Measurements from ENCODE around the gene RPP40. TPM values are rescaled to one million over a fixed set of nuclear protein-coding genes. Genes with fewer than 3 reads are reported as not detected.

RPP40 gene
- total and polyA plus RNA-seq, 4 donors: 11.0 to 20.5 (median 12.6) TPM

DNA sequence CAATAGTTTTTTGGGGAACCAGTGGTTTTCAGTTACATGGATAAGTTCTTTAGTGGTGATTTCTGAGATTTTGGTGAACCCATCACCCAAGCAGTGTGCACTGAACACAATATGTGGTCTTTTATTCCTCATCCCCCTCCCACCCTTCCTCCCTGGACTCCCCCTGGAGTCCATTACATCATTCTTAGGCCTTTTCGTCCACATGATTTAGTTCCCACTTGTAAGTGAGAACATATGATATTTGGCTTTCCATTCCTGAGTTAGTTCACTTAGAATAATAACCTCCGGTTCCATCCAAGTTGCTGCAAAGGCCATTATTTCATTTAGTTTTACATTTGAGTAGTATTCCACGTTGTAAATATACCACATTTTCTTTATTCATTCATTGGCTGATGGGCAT lies 28.3 kb downstream of the RPP40 start:
- H3K4me1 ChIP-seq (ENCODE audit: control insufficient read depth, insufficient read depth, low read length): peaks cover 18% of the 10 kb centered on the region
- no peak overlapping the region for H3K27ac ChIP-seq (ENCODE audit: low read depth, low read length)
- no peaks in the 10 kb centered on the region for H3K36me3 ChIP-seq (ENCODE audit: control insufficient read depth, insufficient read depth, low read length)
- WGBS (ENCODE audit: insufficient coverage): no CpG with 5 or more reads among the region's 3 CpGs
- no peak for DNase-seq (ENCODE audit: low read depth in 4 of 6, low spot score in 6 of 6)
- H3K4me3 ChIP-seq (ENCODE audit: low read depth, low read length): no peak overlapping the region
- H3K27me3 ChIP-seq (ENCODE audit: control insufficient read depth, insufficient read depth, low read length): no peaks in the 10 kb centered on the region
- H3K9me3 ChIP-seq (ENCODE audit: control insufficient read depth, insufficient read depth, low read length): peaks cover 1% of the 10 kb centered on the region

DNA sequence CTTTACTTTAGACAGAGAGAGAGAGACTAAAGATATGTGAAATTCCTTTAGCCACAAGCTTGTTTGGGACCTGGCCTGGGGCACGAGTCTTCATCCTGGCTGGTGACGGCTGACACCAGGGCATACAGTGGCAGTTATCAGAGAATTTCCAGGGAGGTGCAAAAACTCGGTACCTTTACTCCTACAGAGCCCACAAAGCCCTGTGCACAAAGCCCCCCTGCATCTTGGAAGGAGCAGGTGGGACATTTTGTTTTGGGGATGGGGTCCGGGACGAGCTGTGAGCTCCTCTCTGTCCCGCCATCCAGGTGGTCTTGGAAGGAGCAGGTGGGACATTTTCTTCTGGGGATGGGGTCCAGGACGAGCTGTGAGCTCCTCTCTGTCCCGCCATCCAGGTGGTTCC lies 28.9 kb downstream of the RPP40 start:
- Histone ChIP-seq H3K4me3 (ENCODE audit: low read depth, low read length) (no peak overlapping the region), H3K27me3 (ENCODE audit: control insufficient read depth, insufficient read depth, low read length) (no peaks in the 10 kb centered on the region), H3K36me3 (ENCODE audit: control insufficient read depth, insufficient read depth, low read length) (no peaks in the 10 kb centered on the region), H3K9me3 (ENCODE audit: control insufficient read depth, insufficient read depth, low read length) (peaks cover 1% of the 10 kb centered on the region), H3K27ac (ENCODE audit: low read depth, low read length) (no peak overlapping the region), H3K4me1 (ENCODE audit: control insufficient read depth, insufficient read depth, low read length) (peaks cover 18% of the 10 kb centered on the region)
- WGBS (ENCODE audit: insufficient coverage): 80% methylated on average over 6 of the region's 8 CpGs
- DNase-seq (ENCODE audit: low read depth in 4 of 6, low spot score in 6 of 6): no peak

GRCh38 chr6:4973982-4974745 lies 29.7 kb downstream of the RPP40 start:
- H3K36me3 ChIP-seq (ENCODE audit: control insufficient read depth, insufficient read depth, low read length): no peaks in the 10 kb centered on the region
- H3K27ac ChIP-seq (ENCODE audit: low read depth, low read length): peak overlapping the region; percentile 17
- no peak overlapping the region for H3K4me3 ChIP-seq (ENCODE audit: low read depth, low read length)
- H3K27me3 ChIP-seq (ENCODE audit: control insufficient read depth, insufficient read depth, low read length): no peaks in the 10 kb centered on the region
- WGBS (ENCODE audit: insufficient coverage): 13% methylated on average over 12 of the region's 14 CpGs
- peak in 5 of 6 donors; percentile 29 to 91 (median 35) for DNase-seq (ENCODE audit: low read depth in 4 of 6, low spot score in 6 of 6)
- peaks cover 18% of the 10 kb centered on the region for H3K4me1 ChIP-seq (ENCODE audit: control insufficient read depth, insufficient read depth, low read length)
- peaks cover 1% of the 10 kb centered on the region for H3K9me3 ChIP-seq (ENCODE audit: control insufficient read depth, insufficient read depth, low read length)

DNA sequence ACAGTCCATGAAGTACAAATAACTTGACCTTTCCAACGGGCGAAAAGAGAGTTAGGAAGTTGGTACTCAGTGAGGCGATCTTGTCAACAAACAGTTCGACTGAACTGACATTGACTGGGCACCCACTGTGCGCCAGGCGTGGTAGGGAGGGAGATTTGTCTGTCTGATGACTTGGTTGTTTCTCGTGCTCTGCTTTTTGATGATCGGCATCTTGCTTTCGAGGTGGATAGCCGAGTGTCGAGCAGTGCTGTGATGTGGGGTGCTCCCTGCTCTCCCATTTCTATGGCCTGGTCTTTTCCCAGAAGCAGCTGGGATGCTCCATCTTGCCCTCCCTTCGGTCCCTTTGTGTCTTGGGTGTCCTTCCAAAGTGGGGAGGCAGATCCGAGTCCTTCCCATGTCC lies 30.4 kb downstream of the RPP40 start:
- peak overlapping the region; percentile 17 for H3K27ac ChIP-seq (ENCODE audit: low read depth, low read length)
- peaks cover 1% of the 10 kb centered on the region for H3K9me3 ChIP-seq (ENCODE audit: control insufficient read depth, insufficient read depth, low read length)
- 89% methylated on average over 10 of the region's 13 CpGs for WGBS (ENCODE audit: insufficient coverage)
- H3K36me3 ChIP-seq (ENCODE audit: control insufficient read depth, insufficient read depth, low read length): no peaks in the 10 kb centered on the region
- peaks cover 18% of the 10 kb centered on the region for H3K4me1 ChIP-seq (ENCODE audit: control insufficient read depth, insufficient read depth, low read length)
- no peak for DNase-seq (ENCODE audit: low read depth in 4 of 6, low spot score in 6 of 6)
- no peaks in the 10 kb centered on the region for H3K27me3 ChIP-seq (ENCODE audit: control insufficient read depth, insufficient read depth, low read length)
- H3K4me3 ChIP-seq (ENCODE audit: low read depth, low read length): no peak overlapping the region

- Histone ChIP-seq H3K27ac (ENCODE audit: low read depth, low read length) (no peak overlapping the region), H3K4me1 (ENCODE audit: control insufficient read depth, insufficient read depth, low read length) (peaks cover 18% of the 10 kb centered on the region), H3K9me3 (ENCODE audit: control insufficient read depth, insufficient read depth, low read length) (peaks cover 1% of the 10 kb centered on the region), H3K27me3 (ENCODE audit: control insufficient read depth, insufficient read depth, low read length) (no peaks in the 10 kb centered on the region), H3K36me3 (ENCODE audit: control insufficient read depth, insufficient read depth, low read length) (no peaks in the 10 kb centered on the region), H3K4me3 (ENCODE audit: low read depth, low read length) (no peak overlapping the region)
- no peak for DNase-seq (ENCODE audit: low read depth in 4 of 6, low spot score in 6 of 6)
- WGBS (ENCODE audit: insufficient coverage): 94% methylated on average over 5 of the region's 10 CpGs
These were observed 31.4 kb downstream of the RPP40 start for GRCh38 chr6:4972438-4972837.

DNA sequence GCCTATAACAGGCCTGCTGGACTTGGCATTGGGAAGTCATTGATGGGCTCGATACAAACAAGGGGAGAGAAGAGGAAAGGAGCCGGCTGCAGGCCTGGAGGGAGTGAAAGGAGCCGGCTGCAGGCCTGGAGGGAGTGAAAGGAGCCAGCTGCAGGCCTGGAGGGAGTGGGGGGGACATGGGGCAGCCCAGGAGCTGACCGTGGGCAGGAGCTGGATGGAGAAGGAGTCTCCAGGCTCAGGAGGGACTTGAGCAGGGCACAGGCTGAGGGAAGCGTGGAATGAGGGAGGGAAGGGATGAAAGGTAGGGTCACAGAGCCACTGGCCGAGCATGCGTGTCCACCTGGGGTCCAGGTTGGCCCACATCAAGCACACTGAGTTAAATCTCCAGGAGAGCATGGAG lies 32.0 kb downstream of the RPP40 start:
- no peaks in the 10 kb centered on the region for H3K9me3 ChIP-seq (ENCODE audit: control insufficient read depth, insufficient read depth, low read length)
- H3K36me3 ChIP-seq (ENCODE audit: control insufficient read depth, insufficient read depth, low read length): no peaks in the 10 kb centered on the region
- H3K4me3 ChIP-seq (ENCODE audit: low read depth, low read length): no peak overlapping the region
- WGBS (ENCODE audit: insufficient coverage): 74% methylated on average over 7 of the region's 7 CpGs
- H3K4me1 ChIP-seq (ENCODE audit: control insufficient read depth, insufficient read depth, low read length): peaks cover 18% of the 10 kb centered on the region
- H3K27me3 ChIP-seq (ENCODE audit: control insufficient read depth, insufficient read depth, low read length): no peaks in the 10 kb centered on the region
- DNase-seq (ENCODE audit: low read depth in 4 of 6, low spot score in 6 of 6): no peak
- no peak overlapping the region for H3K27ac ChIP-seq (ENCODE audit: low read depth, low read length)

DNA sequence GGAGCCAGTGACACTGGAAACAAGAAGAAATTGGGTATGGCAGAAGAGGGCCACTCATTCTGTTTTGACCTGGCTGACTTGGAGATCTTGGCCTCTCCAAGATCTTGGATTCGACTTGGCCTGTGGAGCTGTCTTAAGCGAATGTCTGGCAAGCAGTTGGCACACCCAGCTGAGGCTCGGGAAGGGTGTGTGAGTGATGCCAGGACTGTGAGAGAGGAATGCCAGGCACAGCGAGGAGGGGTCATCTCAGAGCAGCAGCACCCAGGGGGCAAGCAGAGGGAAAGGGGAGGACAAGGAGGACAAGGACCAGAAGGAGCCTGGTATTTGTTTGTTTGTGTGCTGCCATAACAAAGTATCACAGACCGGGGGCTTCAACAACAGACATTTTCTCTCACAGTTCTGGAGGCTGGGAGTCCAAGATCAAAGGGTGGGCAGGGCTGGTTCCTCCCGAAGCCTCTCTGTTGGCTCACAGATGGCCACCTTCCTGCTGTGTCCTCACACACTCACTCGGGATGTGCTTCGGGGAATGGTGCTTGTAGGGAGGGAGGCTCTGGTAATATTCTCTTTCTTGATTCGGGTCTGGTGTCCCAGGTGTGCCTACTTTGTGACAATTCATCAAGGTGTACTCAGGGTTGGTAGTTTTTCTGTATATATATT lies 33.0 kb downstream of the RPP40 start:
- 44% methylated on average over 5 of the region's 9 CpGs for WGBS (ENCODE audit: insufficient coverage)
- Histone ChIP-seq H3K27ac (ENCODE audit: low read depth, low read length) (no peak overlapping the region), H3K27me3 (ENCODE audit: control insufficient read depth, insufficient read depth, low read length) (no peaks in the 10 kb centered on the region), H3K36me3 (ENCODE audit: control insufficient read depth, insufficient read depth, low read length) (no peaks in the 10 kb centered on the region), H3K9me3 (ENCODE audit: control insufficient read depth, insufficient read depth, low read length) (no peaks in the 10 kb centered on the region), H3K4me1 (ENCODE audit: control insufficient read depth, insufficient read depth, low read length) (peaks cover 18% of the 10 kb centered on the region), H3K4me3 (ENCODE audit: low read depth, low read length) (no peak overlapping the region)
- DNase-seq (ENCODE audit: low read depth in 4 of 6, low spot score in 6 of 6): peak in 1 of 6 donors; percentile 70

GRCh38 chr6:4969609-4970285 lies 34.1 kb downstream of the RPP40 start:
- DNase-seq (ENCODE audit: low read depth in 4 of 6, low spot score in 6 of 6): no peak
- Histone ChIP-seq H3K27me3 (ENCODE audit: control insufficient read depth, insufficient read depth, low read length) (no peaks in the 10 kb centered on the region), H3K9me3 (ENCODE audit: control insufficient read depth, insufficient read depth, low read length) (no peaks in the 10 kb centered on the region)

GRCh38 chr6:4967301-4968030 lies 36.4 kb downstream of the RPP40 start:
- no peak overlapping the region for H3K27ac ChIP-seq (ENCODE audit: low read depth, low read length)
- no peaks in the 10 kb centered on the region for H3K9me3 ChIP-seq (ENCODE audit: control insufficient read depth, insufficient read depth, low read length)
- H3K4me3 ChIP-seq (ENCODE audit: low read depth, low read length): no peak overlapping the region
- WGBS (ENCODE audit: insufficient coverage): 50% methylated on average over 1 of the region's 5 CpGs
- no peak for DNase-seq (ENCODE audit: low read depth in 4 of 6, low spot score in 6 of 6)
- no peaks in the 10 kb centered on the region for H3K36me3 ChIP-seq (ENCODE audit: control insufficient read depth, insufficient read depth, low read length)
- no peaks in the 10 kb centered on the region for H3K4me1 ChIP-seq (ENCODE audit: control insufficient read depth, insufficient read depth, low read length)
- H3K27me3 ChIP-seq (ENCODE audit: control insufficient read depth, insufficient read depth, low read length): no peaks in the 10 kb centered on the region

More at GRCh38 chr6:4969609-4970285, 34.1 kb downstream of the RPP40 start:
- Histone ChIP-seq H3K4me3 (ENCODE audit: low read depth, low read length) (no peak overlapping the region), H3K27ac (ENCODE audit: low read depth, low read length) (no peak overlapping the region), H3K4me1 (ENCODE audit: control insufficient read depth, insufficient read depth, low read length) (peaks cover 14% of the 10 kb centered on the region), H3K36me3 (ENCODE audit: control insufficient read depth, insufficient read depth, low read length) (no peaks in the 10 kb centered on the region)
- 100% methylated on average over 3 of the region's 8 CpGs for WGBS (ENCODE audit: insufficient coverage)
